ENCODE measurements around the gene TEDC1. TPM values are rescaled to one million over a fixed set of nuclear protein-coding genes. Genes with fewer than 3 reads are reported as not detected.

Gene TEDC1
- total RNA-seq, 1 donor, result 5.1 TPM

DNA sequence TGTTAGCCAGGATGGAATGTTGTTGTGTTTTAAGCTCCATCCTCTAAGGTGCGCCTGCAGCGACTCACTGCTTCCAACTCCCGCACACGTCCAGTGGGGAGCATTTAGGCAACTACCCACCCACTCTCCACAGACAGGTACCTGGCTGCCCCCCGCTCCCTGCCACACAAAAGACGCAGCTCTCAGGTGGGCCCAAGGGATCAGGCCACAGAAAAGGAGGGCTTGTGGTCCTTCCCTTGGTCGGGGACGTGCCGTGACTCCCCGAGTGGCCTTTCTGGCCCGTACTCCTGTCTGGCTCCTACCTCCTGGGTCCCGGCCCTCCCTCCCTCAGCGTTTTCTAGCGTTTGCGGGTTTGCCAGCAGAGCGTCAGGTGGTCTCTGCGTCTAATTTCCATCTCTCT is 16.2 kb downstream of the TEDC1 start:
- Histone ChIP-seq H3K27ac (ENCODE audit: low read depth, low read length) (no peak overlapping the region), H2AFZ (ENCODE audit: low read length) (no peak overlapping the region), H3K36me3 (ENCODE audit: insufficient read depth, low read length) (no peaks in the 10 kb centered on the region), H3K79me2 (ENCODE audit: insufficient read depth, low read length) (no peaks in the 10 kb centered on the region), H4K20me1 (ENCODE audit: insufficient read depth, low read length) (no peaks in the 10 kb centered on the region), H3K9me3 (ENCODE audit: low read depth, low read length) (no peaks in the 10 kb centered on the region), H3K4me2 (ENCODE audit: insufficient read depth, low read length) (no peak overlapping the region), H3K4me1 (ENCODE audit: insufficient read depth, low read length) (no peaks in the 10 kb centered on the region), H3K27me3 (ENCODE audit: insufficient read depth, low read length) (peaks cover 6% of the 10 kb centered on the region), H3K4me3 (ENCODE audit: insufficient read depth, low read length) (no peak overlapping the region)
- TF ChIP-seq, protein P1, sequence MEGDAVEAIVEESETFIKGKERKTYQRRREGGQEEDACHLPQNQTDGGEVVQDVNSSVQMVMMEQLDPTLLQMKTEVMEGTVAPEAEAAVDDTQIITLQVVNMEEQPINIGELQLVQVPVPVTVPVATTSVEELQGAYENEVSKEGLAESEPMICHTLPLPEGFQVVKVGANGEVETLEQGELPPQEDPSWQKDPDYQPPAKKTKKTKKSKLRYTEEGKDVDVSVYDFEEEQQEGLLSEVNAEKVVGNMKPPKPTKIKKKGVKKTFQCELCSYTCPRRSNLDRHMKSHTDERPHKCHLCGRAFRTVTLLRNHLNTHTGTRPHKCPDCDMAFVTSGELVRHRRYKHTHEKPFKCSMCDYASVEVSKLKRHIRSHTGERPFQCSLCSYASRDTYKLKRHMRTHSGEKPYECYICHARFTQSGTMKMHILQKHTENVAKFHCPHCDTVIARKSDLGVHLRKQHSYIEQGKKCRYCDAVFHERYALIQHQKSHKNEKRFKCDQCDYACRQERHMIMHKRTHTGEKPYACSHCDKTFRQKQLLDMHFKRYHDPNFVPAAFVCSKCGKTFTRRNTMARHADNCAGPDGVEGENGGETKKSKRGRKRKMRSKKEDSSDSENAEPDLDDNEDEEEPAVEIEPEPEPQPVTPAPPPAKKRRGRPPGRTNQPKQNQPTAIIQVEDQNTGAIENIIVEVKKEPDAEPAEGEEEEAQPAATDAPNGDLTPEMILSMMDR (IDR thresholded peaks at IDR 0.05; ENCODE audit: extremely low read depth, low read depth, low read length), result no peak
- DNase-seq (ENCODE audit: insufficient read length, low spot score, missing footprints), result no peak

DNA sequence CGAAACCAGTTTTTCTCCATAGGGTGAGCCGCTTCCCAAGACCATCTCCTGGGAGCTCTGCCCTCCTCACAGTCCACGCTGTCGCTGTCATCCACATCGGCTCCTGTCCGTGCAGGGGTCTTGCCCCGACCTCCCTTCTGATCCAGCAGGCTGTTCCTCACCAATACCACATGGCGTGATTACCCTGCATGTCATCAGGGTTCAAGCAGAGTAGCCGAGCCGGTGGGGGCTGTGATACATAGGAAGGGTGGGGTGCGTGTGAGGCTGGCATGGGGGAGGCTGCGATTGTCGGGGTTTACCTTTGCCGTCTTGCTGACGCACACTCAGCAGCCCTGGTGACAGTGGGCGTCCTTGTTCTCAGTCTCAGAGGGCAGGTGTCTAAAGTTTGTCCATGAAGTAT is 17.0 kb downstream of the TEDC1 start:
- H3K27me3 ChIP-seq (ENCODE audit: insufficient read depth, low read length), result peaks cover 11% of the 10 kb centered on the region
- no peaks in the 10 kb centered on the region for H3K9me3 ChIP-seq (ENCODE audit: low read depth, low read length)
- H3K4me1 ChIP-seq (ENCODE audit: insufficient read depth, low read length), result no peaks in the 10 kb centered on the region
- no peaks in the 10 kb centered on the region for H3K36me3 ChIP-seq (ENCODE audit: insufficient read depth, low read length)
- no peaks in the 10 kb centered on the region for H3K79me2 ChIP-seq (ENCODE audit: insufficient read depth, low read length)
- DNase-seq (ENCODE audit: insufficient read length, low spot score, missing footprints), result peak; percentile 79
- TF ChIP-seq, protein P1 (IDR thresholded peaks at IDR 0.05; ENCODE audit: extremely low read depth, low read depth, low read length), result no peak
- no peak overlapping the region for H2AFZ ChIP-seq (ENCODE audit: low read length)
- no peaks in the 10 kb centered on the region for H4K20me1 ChIP-seq (ENCODE audit: insufficient read depth, low read length)
- no peak overlapping the region for H3K4me2 ChIP-seq (ENCODE audit: insufficient read depth, low read length)
- H3K27ac ChIP-seq (ENCODE audit: low read depth, low read length), result no peak overlapping the region
- H3K4me3 ChIP-seq (ENCODE audit: insufficient read depth, low read length), result no peak overlapping the region

- H3K9me3 ChIP-seq (ENCODE audit: low read depth, low read length), result no peaks in the 10 kb centered on the region
- H3K36me3 ChIP-seq (ENCODE audit: insufficient read depth, low read length), result no peaks in the 10 kb centered on the region
- no peak for DNase-seq (ENCODE audit: insufficient read length, low spot score, missing footprints)
- no peaks in the 10 kb centered on the region for H3K4me1 ChIP-seq (ENCODE audit: insufficient read depth, low read length)
- no peak overlapping the region for H2AFZ ChIP-seq (ENCODE audit: low read length)
- no peak overlapping the region for H3K27ac ChIP-seq (ENCODE audit: low read depth, low read length)
- no peak overlapping the region for H3K4me2 ChIP-seq (ENCODE audit: insufficient read depth, low read length)
- TF ChIP-seq, protein P1 (IDR thresholded peaks at IDR 0.05; ENCODE audit: extremely low read depth, low read depth, low read length), result no peak
- no peaks in the 10 kb centered on the region for H4K20me1 ChIP-seq (ENCODE audit: insufficient read depth, low read length)
- no peak overlapping the region for H3K4me3 ChIP-seq (ENCODE audit: insufficient read depth, low read length)
- H3K27me3 ChIP-seq (ENCODE audit: insufficient read depth, low read length), result peaks cover 11% of the 10 kb centered on the region
- H3K79me2 ChIP-seq (ENCODE audit: insufficient read depth, low read length), result no peaks in the 10 kb centered on the region
These were observed 17.6 kb downstream of the TEDC1 start for GRCh38 chr14:105508601-105509000.

GRCh38 chr14:105517096-105517495 is 26.1 kb downstream of the TEDC1 start:
- no peak for DNase-seq (ENCODE audit: insufficient read length, low spot score, missing footprints)

More at GRCh38 chr14:105517096-105517495, 26.1 kb downstream of the TEDC1 start:
- Histone ChIP-seq H3K4me3 (ENCODE audit: insufficient read depth, low read length) (no peak overlapping the region), H3K36me3 (ENCODE audit: insufficient read depth, low read length) (no peaks in the 10 kb centered on the region), H3K4me1 (ENCODE audit: insufficient read depth, low read length) (no peaks in the 10 kb centered on the region), H3K79me2 (ENCODE audit: insufficient read depth, low read length) (no peaks in the 10 kb centered on the region), H2AFZ (ENCODE audit: low read length) (no peak overlapping the region), H4K20me1 (ENCODE audit: insufficient read depth, low read length) (no peaks in the 10 kb centered on the region), H3K4me2 (ENCODE audit: insufficient read depth, low read length) (no peak overlapping the region), H3K9me3 (ENCODE audit: low read depth, low read length) (no peaks in the 10 kb centered on the region), H3K27me3 (ENCODE audit: insufficient read depth, low read length) (peaks cover 12% of the 10 kb centered on the region), H3K27ac (ENCODE audit: low read depth, low read length) (no peak overlapping the region)
- TF ChIP-seq, protein P1 (IDR thresholded peaks at IDR 0.05; ENCODE audit: extremely low read depth, low read depth, low read length), result no peak

Data from osteoblast (primary cell).